Endometrial microvascular endothelial cells (primary cell): ENCODE results near the gene LIG4. TPM values are rescaled to one million over a fixed set of nuclear protein-coding genes. Genes with fewer than 3 reads are reported as not detected.

Experiments used
- in situ Hi-C: cut with HindIII; loops from 2 replicates; pipeline ENCODE4 v1.10.0; 2017; ENCODE audit warnings: low sequenced_read_pairs, low pct_unique_long_range_greater_than_20kb; ENCODE audit errors: inconsistent ontology term
- total RNA-seq: library from RNA; depleted of rRNA; stranded (reverse); fragments of >200 nt; gene quantifications from one replicate; pipeline ENCODE4 v1.2.3, GENCODE V29; 2015; ENCODE audit errors: inconsistent ontology term

Gene LIG4
- total RNA-seq, 1 donor from 2014 or later, result 13.9 TPM

- in situ Hi-C loops, result no loop called here
Measured at GRCh38 chr13:108195861-108196260, 19.5 kb downstream of the LIG4 start.

- in situ Hi-C loops, result no loop called here
Measured at GRCh38 chr13:108195146-108195545, 20.2 kb downstream of the LIG4 start.

DNA sequence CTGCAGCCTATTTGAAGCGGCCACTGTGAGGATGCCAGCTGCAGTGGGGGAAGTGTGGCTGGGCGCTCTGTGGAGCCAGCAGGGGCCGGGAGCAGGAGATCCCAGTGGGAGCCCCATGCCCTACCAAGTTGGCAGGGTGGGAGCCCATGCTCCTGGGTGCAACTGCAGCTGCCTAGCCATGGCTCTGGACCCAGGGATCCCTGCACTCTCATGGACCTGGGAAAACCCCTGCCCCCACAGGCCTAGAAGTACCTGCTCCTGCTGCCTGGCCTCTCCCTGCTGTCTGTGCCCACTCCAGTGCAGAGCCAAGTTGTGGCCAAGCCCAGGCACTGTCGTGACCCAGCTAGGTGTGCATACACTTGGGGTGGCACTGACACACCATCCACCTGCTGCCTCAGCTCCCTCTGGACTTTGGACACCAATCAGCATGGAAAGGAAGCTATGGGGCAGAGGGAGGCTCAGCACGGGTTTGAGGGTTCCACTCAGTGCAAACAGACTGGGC lies 20.9 kb downstream of the LIG4 start:
- in situ Hi-C loops, result no loop called here

DNA sequence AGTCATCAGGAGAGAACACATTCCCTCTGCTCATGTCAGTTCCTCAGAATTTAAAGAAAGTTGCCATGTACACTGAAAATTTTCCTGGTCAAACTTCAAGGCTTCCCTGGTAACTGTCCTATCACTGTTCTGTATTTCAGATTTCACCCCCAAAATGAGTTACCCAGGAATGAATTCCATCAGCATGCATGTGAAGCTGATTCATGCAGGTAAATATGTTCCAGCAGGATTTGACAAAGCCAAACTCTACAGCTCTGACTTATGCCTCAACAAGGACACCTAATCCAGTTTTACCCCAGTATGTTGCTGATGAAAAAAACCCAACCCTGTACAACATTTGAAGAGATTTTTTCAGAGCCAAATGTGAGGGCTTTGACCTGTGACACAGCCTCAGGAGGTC lies 21.5 kb downstream of the LIG4 start:
- in situ Hi-C loops, result no loop called here

DNA sequence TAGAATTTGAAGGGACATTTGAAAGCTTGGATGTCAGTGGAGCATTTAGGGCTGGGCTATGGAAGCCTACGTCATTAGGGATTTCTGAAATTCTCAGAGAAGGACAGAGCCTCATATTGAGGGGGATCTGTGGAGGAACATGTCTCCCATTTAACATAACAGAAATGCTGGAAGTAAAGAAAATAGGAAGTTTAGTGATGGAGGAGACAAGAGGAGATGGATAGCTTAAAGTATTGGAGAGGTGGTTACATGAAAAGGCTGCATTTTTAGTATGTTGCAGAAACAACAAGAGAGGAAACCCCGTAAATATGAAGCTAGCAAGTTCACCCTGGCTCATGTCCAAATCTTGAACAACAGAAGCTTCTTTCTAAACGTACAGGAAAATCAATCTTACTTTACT lies 24.4 kb downstream of the LIG4 start:
- in situ Hi-C loops, result no loop called here

GRCh38 chr13:108188260-108188659 lies 27.1 kb downstream of the LIG4 start:
- in situ Hi-C loops, result no loop called here

- in situ Hi-C loops, result no loop called here
Measured at GRCh38 chr13:108185223-108185622, 30.1 kb downstream of the LIG4 start.

- in situ Hi-C loops, result no loop called here
Measured at GRCh38 chr13:108182652-108183051, 32.7 kb downstream of the LIG4 start.

DNA sequence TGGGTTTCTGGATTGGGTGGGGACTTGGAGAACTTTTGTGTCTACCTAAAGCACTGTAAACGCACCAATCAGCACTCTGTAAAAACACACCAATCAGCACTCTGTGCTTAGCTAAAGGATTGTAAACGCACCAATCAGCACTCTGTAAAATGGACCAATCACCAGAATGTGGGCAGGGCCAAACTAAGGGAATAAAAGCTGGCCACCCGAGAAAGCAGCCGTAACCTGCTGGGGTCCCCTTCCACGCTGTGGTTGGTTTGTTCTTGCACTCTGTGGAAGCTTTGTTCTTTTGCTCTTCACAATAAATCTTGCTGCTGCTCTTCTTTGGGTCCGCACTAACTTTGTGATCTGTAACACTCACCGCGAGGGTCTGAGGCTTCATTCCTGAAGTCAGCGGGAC lies 37.3 kb downstream of the LIG4 start:
- in situ Hi-C loops, result no loop called here

DNA sequence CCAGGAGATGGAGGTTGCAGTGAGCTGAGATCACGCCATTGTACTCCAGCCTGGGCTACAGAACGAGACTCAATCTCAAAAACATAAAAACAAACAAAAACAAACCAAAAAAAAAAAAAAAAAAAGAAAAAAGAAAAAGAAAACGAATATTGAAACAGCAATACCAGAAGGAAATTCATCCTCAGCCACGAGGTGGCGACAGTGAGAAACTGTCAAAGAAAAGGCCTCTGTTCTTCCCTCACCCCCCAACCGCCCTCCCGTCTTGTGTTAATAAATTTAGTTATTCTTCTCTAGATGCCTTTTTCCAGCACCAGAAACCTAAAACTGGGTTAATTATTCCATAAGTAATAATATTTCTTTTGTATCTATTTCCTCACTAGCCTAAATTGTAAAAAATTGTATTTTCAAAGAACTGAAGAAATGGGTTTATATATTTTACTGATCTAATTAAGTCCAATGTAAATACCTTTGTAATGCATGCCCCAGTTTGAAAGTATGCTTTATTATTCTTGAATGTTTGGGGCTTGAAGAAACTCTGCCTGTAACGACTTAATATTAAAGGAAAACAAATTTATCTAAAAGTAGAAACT lies 38.6 kb downstream of the LIG4 start:
- in situ Hi-C loops, result no loop called here

GRCh38 chr13:108168929-108169328 lies 46.4 kb downstream of the LIG4 start:
- in situ Hi-C loops, result no loop called here

GRCh38 chr13:108166078-108166477 lies 49.3 kb downstream of the LIG4 start:
- in situ Hi-C loops, result no loop called here

DNA sequence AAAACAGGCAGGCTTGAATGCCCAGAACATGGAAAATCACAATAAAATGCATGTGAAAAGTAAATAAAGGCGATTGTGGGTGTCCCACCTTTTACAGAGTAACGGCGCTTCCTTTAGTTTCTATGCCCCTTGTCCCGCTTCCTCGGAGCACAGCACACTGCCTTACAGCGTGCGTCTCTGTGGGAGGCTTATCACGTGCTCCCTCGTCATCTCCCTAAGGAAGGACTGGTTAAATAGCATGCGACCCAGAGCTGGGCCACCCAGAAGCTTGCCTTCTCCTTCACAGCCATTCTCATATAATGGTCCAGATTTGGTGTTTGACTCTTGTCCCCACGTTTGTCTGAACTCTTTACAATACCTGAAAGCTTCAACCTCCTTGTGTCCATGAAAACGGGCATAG lies 56.6 kb downstream of the LIG4 start:
- in situ Hi-C loops, result no loop called here

Other genes starting within 250 kb of the LIG4 start
- 8.1 TPM for gene ABHD13, start 2.9 kb upstream of the LIG4 start, total RNA-seq
- not detected for gene TNFSF13B, start 54.2 kb upstream of the LIG4 start, total RNA-seq